Measurements from ENCODE around the gene RAB37.
A peak's percentile ranks its signal among the peaks of the same experiment; 100 is the strongest.

RAB37 gene

GRCh38 chr17:74736513-74737298 lies at the start of gene RAB37:
Gene RAB37, plus strand, starts transcription at chr17:74737256. Its CDS starts 17 bp downstream, at chr17:74737273.
- Histone ChIP-seq H3K27me3 (ENCODE audit: control insufficient read depth, insufficient read depth, low read length) (peaks cover 5% of the 10 kb centered on the region), H3K9ac (no peak within 1 kb of the TSS)

GRCh38 chr17:74687886-74688285 lies 49.2 kb upstream of the RAB37 start:
- Histone ChIP-seq H3K36me3 (ENCODE audit: control insufficient read depth, insufficient read depth, low read length) (no peaks in the 10 kb centered on the region), H3K79me2 (no peaks in the 10 kb centered on the region), H3K4me1 (no peaks in the 10 kb centered on the region), H3K9ac (no peak overlapping the region), H3K27me3 (ENCODE audit: control insufficient read depth, insufficient read depth, low read length) (no peaks in the 10 kb centered on the region), H3K4me3 (ENCODE audit: low read depth, low read length) (no peak overlapping the region), H3K9me3 (ENCODE audit: control insufficient read depth, low read length) (no peaks in the 10 kb centered on the region), H2AFZ (no peak overlapping the region), H3K4me2 (ENCODE audit: low read length) (no peak overlapping the region), H3K27ac (no peak overlapping the region)
- TF ChIP-seq CTCF (IDR thresholded peaks at IDR 0.05) = no peak

More at GRCh38 chr17:74736513-74737298, at the start of gene RAB37:
- no peaks in the 10 kb centered on the region for H3K36me3 ChIP-seq (ENCODE audit: control insufficient read depth, insufficient read depth, low read length)
- no peaks in the 10 kb centered on the region for H3K79me2 ChIP-seq
- H3K4me1 ChIP-seq = no peaks in the 10 kb centered on the region
- H2AFZ ChIP-seq = peak within 1 kb of the TSS; percentile 25
- H3K4me3 ChIP-seq (ENCODE audit: low read depth, low read length) = peak within 1 kb of the TSS; percentile 2
- H3K4me2 ChIP-seq (ENCODE audit: low read length) = peak within 1 kb of the TSS; percentile 53
- no peak within 1 kb of the TSS for H3K27ac ChIP-seq
- H3K9me3 ChIP-seq (ENCODE audit: control insufficient read depth, low read length) = no peaks in the 10 kb centered on the region
- TF ChIP-seq CTCF (IDR thresholded peaks at IDR 0.05) = no peak

- H3K79me2 ChIP-seq = no peaks in the 10 kb centered on the region
- TF ChIP-seq CTCF (IDR thresholded peaks at IDR 0.05) = no peak
- no peak overlapping the region for H3K9ac ChIP-seq
- no peak overlapping the region for H3K27ac ChIP-seq
- no peak overlapping the region for H3K4me2 ChIP-seq (ENCODE audit: low read length)
- H3K4me1 ChIP-seq = no peaks in the 10 kb centered on the region
- no peaks in the 10 kb centered on the region for H3K36me3 ChIP-seq (ENCODE audit: control insufficient read depth, insufficient read depth, low read length)
- H3K4me3 ChIP-seq (ENCODE audit: low read depth, low read length) = no peak overlapping the region
- H3K9me3 ChIP-seq (ENCODE audit: control insufficient read depth, low read length) = no peaks in the 10 kb centered on the region
- H3K27me3 ChIP-seq (ENCODE audit: control insufficient read depth, insufficient read depth, low read length) = no peaks in the 10 kb centered on the region
- no peak overlapping the region for H2AFZ ChIP-seq
Observed at GRCh38 chr17:74690409-74690825, 46.6 kb upstream of the RAB37 start.

- no peak for TF ChIP-seq CTCF (IDR thresholded peaks at IDR 0.05)
- H3K27me3 ChIP-seq (ENCODE audit: control insufficient read depth, insufficient read depth, low read length) = no peaks in the 10 kb centered on the region
- no peak overlapping the region for H3K4me2 ChIP-seq (ENCODE audit: low read length)
- no peak overlapping the region for H3K27ac ChIP-seq
- no peak overlapping the region for H2AFZ ChIP-seq
- H3K36me3 ChIP-seq (ENCODE audit: control insufficient read depth, insufficient read depth, low read length) = no peaks in the 10 kb centered on the region
- H3K9me3 ChIP-seq (ENCODE audit: control insufficient read depth, low read length) = no peaks in the 10 kb centered on the region
- H3K4me1 ChIP-seq = no peaks in the 10 kb centered on the region
- no peak overlapping the region for H3K4me3 ChIP-seq (ENCODE audit: low read depth, low read length)
- no peaks in the 10 kb centered on the region for H3K79me2 ChIP-seq
- H3K9ac ChIP-seq = no peak overlapping the region
Observed at GRCh38 chr17:74691151-74691550, 45.9 kb upstream of the RAB37 start.

- Histone ChIP-seq H3K36me3 (ENCODE audit: control insufficient read depth, insufficient read depth, low read length) (no peaks in the 10 kb centered on the region), H3K79me2 (no peaks in the 10 kb centered on the region), H3K9ac (no peak overlapping the region), H3K27me3 (ENCODE audit: control insufficient read depth, insufficient read depth, low read length) (no peaks in the 10 kb centered on the region), H3K4me2 (ENCODE audit: low read length) (no peak overlapping the region), H3K4me3 (ENCODE audit: low read depth, low read length) (no peak overlapping the region), H3K4me1 (no peaks in the 10 kb centered on the region), H3K9me3 (ENCODE audit: control insufficient read depth, low read length) (no peaks in the 10 kb centered on the region), H3K27ac (no peak overlapping the region), H2AFZ (no peak overlapping the region)
- TF ChIP-seq CTCF (IDR thresholded peaks at IDR 0.05) = no peak
Observed at GRCh38 chr17:74694081-74694480, 43.0 kb upstream of the RAB37 start.

All from parathyroid adenoma (tissue), 2 donors.